Fibroblast of the aortic adventitia (primary cell): ENCODE results near the gene CYFIP1. TPM values are rescaled to one million over a fixed set of nuclear protein-coding genes. Genes with fewer than 3 reads are reported as not detected.
A peak's percentile ranks its signal among the peaks of the same experiment; 100 is the strongest.
"Not testable (repeated sequence)": the region's sequence is repeated elsewhere in the genome, so short reads cannot be mapped to it uniquely, and the experiment has no call there.

ENCODE experiments used
- DNase-seq: peaks from one replicate; pipeline ENCODE4 v3.0.0-alpha.2; 2010; ENCODE audit warnings: low read depth
- H3K4me3 ChIP-seq: 2 replicates; pipeline ENCODE4 v1.5.1; 2011; ENCODE audit warnings: low read depth, mild to moderate bottlenecking, control low read depth, low read length, moderate library complexity
- total RNA-seq: library from RNA; depleted of rRNA; stranded (reverse); fragments of >200 nt; gene quantifications from 2 replicates; pipeline ENCODE4 v1.2.3, GENCODE V29; 2012; ENCODE audit warnings: low replicate concordance
- TF ChIP-seq, protein P1 (sequence below): IDR thresholded peaks from 2 replicates; pipeline ENCODE4 v1.5.1; 2011; ENCODE audit warnings: mild to moderate bottlenecking, low read length, control low read depth, inconsistent platforms; ENCODE audit not compliant: insufficient read depth

Gene CYFIP1
- 87.2 and 95.8 TPM in 2 replicates for total RNA-seq

DNA sequence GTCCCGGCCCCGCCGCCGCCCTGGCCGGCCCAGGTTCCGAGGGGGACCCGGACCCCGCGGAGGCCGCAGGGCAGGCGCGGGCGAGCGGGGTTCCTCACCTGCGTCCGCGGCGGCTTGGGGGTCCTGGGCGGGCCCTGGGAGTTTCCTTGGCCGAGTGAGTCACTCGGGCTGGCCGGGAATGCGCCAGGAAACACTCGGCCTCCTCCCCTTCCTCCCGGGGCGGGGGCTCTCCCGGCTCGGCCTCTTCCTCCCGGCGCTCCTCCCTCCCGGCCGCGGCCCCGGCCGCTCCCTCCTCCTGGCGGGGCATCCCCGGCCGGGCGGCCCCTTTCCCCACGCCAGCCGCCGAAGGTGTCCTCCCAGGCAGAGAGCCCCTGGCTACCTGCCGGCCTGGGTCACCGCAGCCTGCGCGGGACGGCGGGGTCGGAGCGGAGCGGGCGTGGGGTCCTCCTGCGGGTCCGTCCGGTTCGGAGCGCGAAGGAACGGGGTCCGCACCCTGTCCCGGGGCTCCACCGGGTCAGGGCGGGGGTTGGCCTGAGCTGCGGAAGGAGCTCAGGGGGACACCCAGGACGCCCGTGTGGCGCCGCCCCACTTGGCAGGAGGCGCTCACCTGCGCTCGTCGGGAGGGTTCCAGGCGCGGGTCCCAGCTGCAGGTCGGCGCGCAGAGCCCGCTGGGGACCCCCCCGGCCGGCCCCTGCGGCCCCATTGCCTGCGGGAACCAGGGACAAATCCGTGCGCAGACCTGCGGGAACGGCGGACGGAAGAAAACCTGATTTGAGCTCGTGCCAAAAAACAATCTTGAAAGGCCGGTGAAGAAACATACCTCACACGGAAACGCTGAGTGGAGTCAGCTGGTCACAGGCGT is at the start of gene CYFIP1:
TSS of gene CYFIP1 (minus strand) at position 180 of the 862 bp plus-strand sequence. CDS start 33,083 bp downstream, outside the sequence.
- TF ChIP-seq, protein P1, sequence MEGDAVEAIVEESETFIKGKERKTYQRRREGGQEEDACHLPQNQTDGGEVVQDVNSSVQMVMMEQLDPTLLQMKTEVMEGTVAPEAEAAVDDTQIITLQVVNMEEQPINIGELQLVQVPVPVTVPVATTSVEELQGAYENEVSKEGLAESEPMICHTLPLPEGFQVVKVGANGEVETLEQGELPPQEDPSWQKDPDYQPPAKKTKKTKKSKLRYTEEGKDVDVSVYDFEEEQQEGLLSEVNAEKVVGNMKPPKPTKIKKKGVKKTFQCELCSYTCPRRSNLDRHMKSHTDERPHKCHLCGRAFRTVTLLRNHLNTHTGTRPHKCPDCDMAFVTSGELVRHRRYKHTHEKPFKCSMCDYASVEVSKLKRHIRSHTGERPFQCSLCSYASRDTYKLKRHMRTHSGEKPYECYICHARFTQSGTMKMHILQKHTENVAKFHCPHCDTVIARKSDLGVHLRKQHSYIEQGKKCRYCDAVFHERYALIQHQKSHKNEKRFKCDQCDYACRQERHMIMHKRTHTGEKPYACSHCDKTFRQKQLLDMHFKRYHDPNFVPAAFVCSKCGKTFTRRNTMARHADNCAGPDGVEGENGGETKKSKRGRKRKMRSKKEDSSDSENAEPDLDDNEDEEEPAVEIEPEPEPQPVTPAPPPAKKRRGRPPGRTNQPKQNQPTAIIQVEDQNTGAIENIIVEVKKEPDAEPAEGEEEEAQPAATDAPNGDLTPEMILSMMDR, result no peak
- peak within 1 kb of the TSS; percentile 96 for H3K4me3 ChIP-seq
- peak; percentile 80 for DNase-seq

DNA sequence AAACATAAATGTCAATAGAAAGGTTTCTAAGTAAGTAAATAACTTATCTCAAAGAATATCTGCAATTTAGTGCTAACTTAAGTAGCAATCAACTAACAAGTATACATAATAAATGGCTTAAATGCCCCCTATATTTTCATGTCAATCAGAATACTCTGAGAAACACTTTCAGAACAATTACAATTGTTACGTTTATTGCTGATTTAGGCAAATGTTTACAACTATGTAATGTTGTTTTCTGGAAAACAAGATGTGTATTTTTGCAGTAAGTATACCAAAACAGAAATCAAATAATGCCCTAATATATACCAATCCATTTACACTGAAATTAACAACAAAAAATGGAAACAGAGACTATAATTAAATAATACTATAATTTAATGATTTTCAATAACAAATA is 46.0 kb upstream of the CYFIP1 start:
- no peak for DNase-seq
- TF ChIP-seq, protein P1, result no peak
- no peak overlapping the region for H3K4me3 ChIP-seq

GRCh38 chr15:23022156-23022555 is 42.0 kb upstream of the CYFIP1 start:
- TF ChIP-seq, protein P1, result no peak
- no peak for DNase-seq
- no peak overlapping the region for H3K4me3 ChIP-seq

GRCh38 chr15:23014394-23015000 is 34.3 kb upstream of the CYFIP1 start:
- DNase-seq, result no peak
- TF ChIP-seq, protein P1, result no peak
- no peak overlapping the region for H3K4me3 ChIP-seq

DNA sequence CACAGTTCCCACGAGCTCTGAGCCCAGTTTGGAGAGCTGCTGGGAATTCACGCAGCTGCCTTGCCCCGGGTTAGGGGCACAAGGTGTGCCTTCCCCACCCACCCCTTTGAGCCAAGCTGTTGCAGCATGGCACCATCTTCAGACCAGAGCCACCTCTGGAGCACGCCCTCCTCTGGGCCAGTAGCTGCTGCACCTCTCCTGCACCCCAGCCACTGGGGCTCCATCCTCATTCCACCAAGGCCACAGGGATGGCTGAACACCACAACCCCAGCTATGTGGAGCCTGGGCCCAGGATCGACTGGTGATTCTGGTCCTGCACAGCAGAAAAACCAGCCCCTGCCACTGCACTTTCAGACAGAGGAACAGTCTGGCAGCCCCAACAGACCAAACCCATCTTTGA is 33.5 kb upstream of the CYFIP1 start:
- TF ChIP-seq, protein P1, result no peak
- DNase-seq, result no peak
- no peak overlapping the region for H3K4me3 ChIP-seq

DNA sequence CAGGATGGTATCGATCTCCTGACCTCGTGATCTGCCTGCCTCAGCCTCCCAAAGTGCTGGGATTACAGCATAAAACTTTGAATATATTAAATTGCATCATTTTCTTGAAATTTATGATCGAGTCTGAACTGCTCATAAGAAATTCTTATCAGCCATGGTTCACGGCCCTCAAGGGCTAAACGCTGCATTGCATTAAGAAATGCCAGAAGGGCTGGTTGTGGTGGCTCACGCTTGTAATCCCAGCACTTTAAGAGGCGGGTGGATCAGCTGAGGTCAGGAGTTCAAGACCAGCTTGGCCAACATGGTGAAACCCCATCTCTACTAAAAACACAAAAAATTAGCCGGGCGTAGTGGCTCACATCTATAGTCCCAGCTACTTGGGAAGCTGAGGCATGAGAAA is 32.4 kb upstream of the CYFIP1 start:
- not testable (repeated sequence) for DNase-seq

GRCh38 chr15:23003736-23004135 is 23.6 kb upstream of the CYFIP1 start:
- no peak overlapping the region for H3K4me3 ChIP-seq
- DNase-seq, result no peak
- TF ChIP-seq, protein P1, result no peak

More for the DNA sequence above, 32.4 kb upstream of the CYFIP1 start:
- not testable (repeated sequence) for H3K4me3 ChIP-seq
